IPS-11a (cell line): ENCODE data around the gene NOMO2.
"Not testable (repeated sequence)": the region's sequence is repeated elsewhere in the genome, so short reads cannot be mapped to it uniquely, and the experiment has no call there.

Experiments
- H3K4me3 ChIP-seq: one replicate; pipeline ENCODE4 v1.5.1; 2013; ENCODE audit warnings: low read depth, low read length, control low read depth

Gene NOMO2

GRCh38 chr16:18577942-18578341 lies 16.0 kb upstream of the NOMO2 start:
- not testable (repeated sequence) for H3K4me3 ChIP-seq

GRCh38 chr16:18575945-18576344 lies 14.0 kb upstream of the NOMO2 start:
- H3K4me3 ChIP-seq, result not testable (repeated sequence)

DNA sequence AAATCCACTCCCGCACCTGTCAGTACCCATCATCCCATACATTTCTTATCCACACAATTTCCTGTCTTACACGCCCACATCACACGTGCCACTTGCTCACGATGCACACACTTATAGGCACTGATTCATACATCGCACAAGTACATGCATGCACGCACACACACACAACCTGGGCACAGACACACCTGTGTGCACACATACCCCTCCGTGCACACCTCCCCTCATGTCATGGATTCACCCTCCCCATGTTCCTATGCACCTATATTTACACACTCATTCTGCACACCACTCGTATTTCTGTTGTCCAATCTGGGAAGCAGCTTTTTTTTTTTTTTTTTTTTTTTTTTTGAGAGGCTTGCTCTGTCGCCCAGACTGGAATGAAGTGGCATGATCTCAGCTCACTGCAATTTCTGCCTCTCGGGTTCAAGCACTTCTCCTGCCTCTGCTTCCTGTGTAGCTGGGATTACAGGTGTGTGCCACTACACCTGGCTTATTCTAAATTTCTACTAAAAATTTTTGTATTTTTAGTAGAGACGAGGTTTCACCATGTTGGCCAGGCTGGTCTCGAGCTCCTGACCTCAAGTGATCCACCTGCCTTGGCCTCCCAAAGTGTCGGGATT lies 13.5 kb upstream of the NOMO2 start:
- not testable (repeated sequence) for H3K4me3 ChIP-seq

GRCh38 chr16:18573887-18574286 lies 12.0 kb upstream of the NOMO2 start:
- H3K4me3 ChIP-seq, result not testable (repeated sequence)

GRCh38 chr16:18572973-18573372 lies 11.1 kb upstream of the NOMO2 start:
- H3K4me3 ChIP-seq, result not testable (repeated sequence)

- not testable (repeated sequence) for H3K4me3 ChIP-seq
Measured at GRCh38 chr16:18571307-18571850, 9.5 kb upstream of the NOMO2 start.

DNA sequence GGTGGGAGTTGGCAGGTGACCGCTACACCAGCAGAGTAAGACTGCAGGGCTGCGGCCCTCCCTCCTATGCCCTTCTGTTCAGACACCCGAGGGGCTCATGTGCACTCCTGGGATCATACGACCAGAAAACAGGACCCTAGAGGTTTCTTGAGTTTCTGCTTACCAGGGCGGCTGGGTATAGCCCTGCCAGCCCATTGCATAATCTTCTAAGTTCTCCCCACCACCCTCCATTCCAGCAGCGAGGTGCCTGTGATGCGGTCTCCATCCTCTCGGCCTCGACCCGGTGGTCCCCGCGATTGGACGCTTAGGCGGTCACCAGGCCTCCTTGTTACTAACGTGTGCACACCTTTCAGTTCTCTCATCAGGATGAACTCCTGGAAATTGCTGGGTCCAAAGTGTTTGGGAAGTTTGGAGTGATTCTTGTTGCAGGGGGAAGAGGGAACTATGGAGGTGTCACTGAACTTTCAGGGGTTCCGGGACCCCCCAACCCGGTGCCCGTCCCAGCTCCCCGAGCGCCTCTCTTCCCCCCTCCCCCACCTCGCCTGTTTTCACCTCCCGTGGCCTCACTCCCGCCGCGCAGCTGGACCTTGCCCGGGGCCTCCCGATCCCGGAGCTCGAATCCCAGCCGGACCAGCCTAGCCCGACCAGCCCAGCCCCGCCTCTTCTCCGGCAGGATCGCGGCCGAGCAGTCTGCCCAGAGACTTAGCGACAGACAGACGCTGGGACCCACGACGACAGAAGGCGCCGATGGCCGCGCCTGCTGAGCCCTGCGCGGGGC lies 8.8 kb upstream of the NOMO2 start:
- not testable (repeated sequence) for H3K4me3 ChIP-seq

DNA sequence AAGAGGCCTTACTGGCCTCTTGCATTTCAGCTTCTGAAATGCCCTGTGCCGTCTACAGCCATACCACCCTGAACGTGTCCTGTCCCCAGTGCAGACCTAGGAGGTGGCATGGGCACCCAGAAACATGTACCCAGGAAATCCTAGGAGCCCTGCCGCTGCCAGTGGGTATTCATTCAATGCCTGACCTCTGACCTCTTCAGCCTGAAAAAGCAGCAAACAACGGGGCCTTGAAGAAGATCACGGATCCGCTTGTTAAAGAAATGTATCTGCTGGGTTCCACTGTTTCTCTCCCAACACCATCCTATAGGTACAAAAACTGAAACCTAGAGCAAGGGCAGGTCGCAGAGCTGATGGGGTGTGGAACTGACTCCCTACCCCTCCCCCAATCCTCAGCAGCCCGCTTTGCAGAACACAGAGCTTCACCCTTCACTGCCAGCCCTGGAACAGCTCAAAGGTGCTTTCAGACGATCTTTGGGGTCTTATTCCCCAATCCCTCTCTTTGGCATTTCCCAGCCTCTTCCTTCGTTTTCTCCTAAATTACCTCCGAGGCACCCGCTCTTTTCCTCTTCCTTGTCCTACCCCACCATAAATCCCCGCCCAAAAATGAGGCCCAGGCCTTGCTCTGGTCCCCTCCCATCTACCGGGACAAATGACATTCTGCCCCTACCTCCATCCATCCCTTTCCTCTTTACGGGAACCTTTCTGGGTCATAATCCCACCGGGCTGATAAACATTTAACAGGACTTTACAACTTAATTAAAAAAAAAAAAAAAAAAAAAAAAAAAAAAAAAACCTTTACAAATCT lies 1.3 kb downstream of the NOMO2 start:
- H3K4me3 ChIP-seq, result not testable (repeated sequence)

DNA sequence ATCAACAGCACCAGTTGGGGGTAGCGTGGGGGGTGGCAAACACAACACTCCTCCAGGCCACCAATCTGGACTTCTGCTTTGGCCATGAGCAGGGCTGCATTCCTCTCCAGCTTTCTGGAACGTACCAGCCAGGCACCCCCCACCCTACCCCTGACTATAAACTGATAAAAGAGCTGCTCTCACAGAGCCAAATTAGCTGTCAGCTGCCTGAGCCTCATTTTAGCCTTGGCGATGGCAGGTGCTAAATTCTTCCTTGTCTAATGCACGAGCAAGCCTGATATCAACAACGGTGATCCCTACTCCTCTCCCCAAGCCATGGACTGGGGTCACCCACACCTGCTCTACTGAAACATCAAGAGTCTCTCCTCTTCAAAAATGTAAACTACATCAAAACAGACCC lies 8.2 kb downstream of the NOMO2 start:
- not testable (repeated sequence) for H3K4me3 ChIP-seq

- not testable (repeated sequence) for H3K4me3 ChIP-seq
Measured at GRCh38 chr16:18547382-18547781, 14.5 kb downstream of the NOMO2 start.

DNA sequence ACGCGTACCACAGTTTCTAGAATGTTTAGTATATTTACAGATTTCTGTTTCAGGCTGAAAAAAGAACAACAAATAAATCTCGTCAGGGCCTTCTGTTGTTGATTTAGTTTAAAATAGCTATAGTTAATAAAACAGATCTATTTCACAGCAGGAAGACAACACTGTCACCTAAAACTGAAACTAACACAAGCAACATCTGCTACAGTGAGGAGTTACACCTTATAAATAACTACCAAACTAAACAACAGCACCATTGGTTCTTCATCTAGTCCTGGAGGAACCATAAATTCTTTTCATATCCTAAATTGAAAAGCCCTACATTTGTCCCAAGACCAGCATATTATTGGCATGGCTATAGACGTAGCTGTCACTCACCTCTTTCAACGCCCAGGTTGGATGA lies 15.0 kb downstream of the NOMO2 start:
- H3K4me3 ChIP-seq, result not testable (repeated sequence)

DNA sequence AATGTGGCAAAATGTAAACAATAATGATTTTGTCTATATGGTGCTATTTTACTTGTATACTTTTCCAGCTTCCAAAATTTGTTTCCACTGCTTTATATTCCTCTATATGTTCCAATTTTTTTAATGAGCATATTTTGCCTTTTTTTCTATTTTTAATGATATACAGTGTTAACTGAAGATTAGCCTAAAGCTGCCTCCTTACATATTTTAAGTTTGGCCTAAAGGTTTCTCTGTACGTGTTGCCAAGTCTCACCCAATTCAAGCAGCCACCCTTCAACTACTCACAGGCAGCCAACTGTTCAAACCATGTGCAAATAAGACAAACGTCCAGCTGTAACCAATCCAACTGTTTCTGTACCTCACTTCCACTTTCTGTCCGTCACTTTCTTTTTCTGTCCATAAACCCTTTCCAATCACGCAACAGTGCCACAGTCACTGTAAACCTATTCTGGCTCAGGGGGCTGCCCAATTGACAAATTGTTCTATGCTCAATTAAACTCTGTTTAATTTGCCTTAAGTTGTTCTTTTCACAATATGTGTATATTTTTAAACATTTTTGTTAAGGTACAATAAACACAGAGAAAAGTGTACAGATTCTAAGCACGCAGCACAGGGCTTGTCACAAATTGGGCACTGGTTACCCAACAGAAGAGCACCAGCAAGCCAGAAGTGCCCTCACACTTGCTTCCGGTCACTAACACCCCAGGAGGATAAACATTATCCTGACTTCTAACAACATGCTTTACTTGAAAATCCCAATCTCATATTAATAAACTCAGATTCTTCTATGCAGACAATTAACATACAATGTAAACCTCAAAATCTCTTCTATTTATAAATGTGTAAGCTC lies 17.4 kb downstream of the NOMO2 start:
- H3K4me3 ChIP-seq, result not testable (repeated sequence)

DNA sequence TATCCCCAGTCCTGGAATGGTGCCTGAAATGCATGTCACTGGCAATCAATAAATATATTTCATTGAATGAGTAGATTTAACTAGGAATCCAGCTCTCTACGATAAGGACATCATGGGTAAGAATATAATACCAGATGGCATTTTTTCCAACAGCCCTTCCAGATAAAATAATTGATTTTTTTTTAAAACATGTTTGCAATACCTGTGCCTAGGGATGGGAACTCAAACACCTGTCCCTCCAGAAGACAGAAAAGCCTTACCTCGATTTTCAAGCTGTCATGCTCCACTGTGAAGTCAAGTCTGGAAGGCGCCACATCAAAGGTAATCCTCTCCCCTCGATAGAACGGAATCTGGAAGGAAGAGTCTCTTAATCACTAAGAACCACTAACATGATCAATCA lies 20.0 kb downstream of the NOMO2 start:
- not testable (repeated sequence) for H3K4me3 ChIP-seq

GRCh38 chr16:18537004-18537403 lies 24.9 kb downstream of the NOMO2 start:
- not testable (repeated sequence) for H3K4me3 ChIP-seq

- not testable (repeated sequence) for H3K4me3 ChIP-seq
Measured at GRCh38 chr16:18535519-18536168, 26.3 kb downstream of the NOMO2 start.

DNA sequence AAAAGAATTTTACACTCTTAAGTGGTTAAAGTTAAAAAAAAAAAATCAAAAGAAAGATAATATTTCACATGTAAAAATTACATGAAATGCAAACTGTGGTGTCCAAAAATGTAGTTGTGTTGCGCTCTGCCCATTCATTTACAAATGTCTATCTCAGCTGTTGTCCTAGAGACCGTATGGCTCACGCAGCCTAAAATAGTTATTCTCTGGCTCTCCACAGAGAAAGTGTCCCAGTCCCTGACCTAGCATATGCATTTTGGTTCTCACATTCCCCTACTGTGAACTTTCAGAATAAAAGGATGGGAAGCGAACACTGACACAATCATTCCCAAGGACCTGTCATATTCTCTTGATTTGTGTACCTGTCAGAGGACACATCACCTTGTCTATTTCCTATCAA lies 27.6 kb downstream of the NOMO2 start:
- H3K4me3 ChIP-seq, result not testable (repeated sequence)

- not testable (repeated sequence) for H3K4me3 ChIP-seq
Measured at GRCh38 chr16:18531323-18531722, 30.6 kb downstream of the NOMO2 start.

- H3K4me3 ChIP-seq, result not testable (repeated sequence)
Measured at GRCh38 chr16:18530329-18530728, 31.6 kb downstream of the NOMO2 start.

DNA sequence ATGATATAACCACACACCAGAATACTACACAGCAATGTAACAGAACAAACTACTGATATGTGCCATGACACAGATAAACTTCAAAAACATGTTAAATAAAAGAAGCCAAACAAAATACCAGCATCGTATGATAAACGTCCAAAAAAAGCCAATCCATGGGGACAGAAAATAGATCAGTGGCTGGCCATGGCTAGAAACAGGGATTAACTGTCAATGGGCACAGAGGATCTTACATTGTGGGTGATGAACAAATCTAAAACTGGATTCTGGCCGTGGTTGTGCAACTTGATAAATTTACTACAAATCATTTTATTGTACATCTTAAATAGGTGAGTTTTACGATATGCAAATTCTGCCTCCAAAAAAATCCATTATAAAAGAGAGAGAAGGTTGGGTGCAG lies 35.4 kb downstream of the NOMO2 start:
- not testable (repeated sequence) for H3K4me3 ChIP-seq

- H3K4me3 ChIP-seq, result not testable (repeated sequence)
Measured at GRCh38 chr16:18525882-18526482, 35.9 kb downstream of the NOMO2 start.
